GM15510 (cell line): ENCODE results near the gene PXT1.

Experiments
- POLR2A ChIP-seq: IDR thresholded peaks from 3 replicates; pipeline ENCODE4 v1.6.1; 2011; ENCODE audit warnings: borderline replicate concordance; ENCODE audit not compliant: insufficient read length; ENCODE audit errors: extremely low read depth

The PXT1 gene

GRCh38 chr6:36350082-36350481 is 92.6 kb downstream of the PXT1 start:
- TF ChIP-seq POLR2A: no peak

DNA sequence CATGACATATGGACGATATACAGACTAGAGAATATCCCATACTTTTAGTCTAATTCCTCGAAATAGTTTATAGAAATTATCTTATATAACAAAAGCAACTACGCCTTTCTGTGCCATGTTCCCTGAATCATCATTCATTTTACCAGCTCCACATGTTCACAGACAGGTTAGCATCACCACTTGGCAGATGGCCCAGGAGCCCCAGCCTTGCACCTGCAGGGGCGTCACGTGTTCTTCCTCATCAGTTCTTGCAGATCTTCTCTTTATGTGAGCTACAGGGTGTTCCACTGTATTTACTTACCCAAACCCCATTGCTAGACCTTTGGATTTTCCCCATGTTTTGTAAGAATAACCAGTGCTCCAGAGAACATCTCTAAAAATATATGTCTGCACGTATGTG is 93.4 kb downstream of the PXT1 start:
- TF ChIP-seq POLR2A: no peak

DNA sequence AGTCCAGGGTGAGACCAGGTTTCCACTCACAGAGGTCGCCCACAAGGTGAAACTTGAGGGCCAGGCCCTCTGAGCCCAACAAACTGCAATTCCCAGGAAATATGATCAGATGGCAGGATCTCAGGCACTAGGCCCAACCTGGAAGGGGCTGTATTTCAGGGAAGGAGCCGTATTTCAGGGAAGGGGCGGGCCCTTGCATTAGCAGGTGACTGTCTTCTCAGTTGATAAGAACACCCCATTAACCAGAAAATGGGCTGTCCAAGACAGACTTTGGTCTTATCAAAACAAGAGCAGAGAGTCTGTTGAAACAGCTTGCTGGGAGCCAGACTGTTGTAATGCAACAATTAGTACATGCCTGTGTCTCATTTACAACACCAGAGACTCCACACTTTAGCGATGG is 95.0 kb downstream of the PXT1 start:
- TF ChIP-seq POLR2A: no peak

DNA sequence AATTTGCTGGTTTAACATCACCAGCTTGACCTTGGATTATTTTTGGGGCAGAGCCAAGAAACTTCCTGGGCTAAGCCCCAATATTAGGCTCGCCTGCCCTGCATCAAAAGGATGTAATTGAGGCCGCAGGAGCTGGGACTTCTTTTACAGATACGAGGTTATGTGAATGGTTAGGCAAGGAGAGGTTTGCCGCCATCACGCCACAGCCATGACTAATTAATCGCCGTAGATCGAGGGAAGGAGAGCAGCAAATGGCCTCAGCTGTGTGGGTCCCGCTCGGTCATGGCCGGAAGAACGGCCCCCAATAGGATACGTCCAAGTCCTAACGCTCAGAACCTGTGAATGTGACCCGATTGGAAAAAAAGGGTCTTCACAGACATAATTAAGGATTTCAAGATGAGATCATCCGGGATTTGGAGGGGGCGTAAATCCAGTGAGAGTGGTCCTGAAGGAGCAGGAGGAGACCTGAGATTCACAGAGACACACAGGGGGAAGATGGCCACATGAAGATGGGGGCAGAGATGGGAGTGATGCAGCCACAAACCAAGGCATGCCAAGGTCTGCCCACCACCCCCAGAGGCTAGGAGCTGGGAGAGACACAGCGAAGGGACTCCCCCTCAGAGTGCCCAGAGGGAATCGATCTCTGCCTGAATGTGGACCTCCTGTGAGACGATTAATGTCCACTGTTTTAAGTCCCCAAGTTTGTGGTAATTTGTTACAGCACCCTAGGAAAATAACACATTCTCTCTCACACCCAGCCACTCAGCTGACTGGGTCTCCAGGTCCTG is 96.0 kb downstream of the PXT1 start:
- TF ChIP-seq POLR2A: no peak

DNA sequence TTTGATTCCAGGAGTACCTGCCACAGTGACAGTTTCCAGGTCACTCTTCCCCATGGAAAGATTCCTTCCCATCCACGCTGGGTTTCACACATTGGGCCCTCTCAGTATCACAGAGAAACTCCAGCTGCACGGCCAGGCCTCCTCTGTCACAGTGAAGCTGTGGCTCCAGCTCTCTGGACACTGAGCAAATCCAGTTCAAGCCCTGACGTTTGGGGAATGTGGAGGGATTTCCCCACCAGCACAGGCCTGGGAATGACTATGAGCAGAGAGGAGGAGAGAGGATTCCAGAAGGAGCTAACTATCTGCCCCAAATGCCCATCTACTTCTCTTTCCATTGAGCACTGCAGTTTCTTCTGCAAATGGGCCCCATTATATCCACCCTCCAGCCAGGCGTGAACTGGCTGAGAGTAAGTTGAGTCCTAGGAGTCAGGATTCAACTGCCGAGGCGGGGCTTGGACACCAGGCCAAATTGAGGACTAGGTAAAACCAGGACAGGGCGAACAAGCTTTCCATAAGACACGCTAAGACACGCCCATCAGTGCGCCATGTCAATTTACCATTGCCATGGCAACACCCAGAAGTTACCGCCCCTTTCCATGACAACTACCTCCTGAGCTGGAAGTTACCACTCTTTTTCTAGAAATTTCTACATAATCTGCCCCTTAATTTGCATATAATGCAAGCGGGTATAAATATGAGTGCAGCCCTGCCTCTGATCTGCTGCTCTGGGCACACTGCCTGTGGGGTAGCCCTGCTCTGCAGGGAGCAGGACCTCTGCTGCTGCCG is 96.8 kb downstream of the PXT1 start:
- no peak for TF ChIP-seq POLR2A

DNA sequence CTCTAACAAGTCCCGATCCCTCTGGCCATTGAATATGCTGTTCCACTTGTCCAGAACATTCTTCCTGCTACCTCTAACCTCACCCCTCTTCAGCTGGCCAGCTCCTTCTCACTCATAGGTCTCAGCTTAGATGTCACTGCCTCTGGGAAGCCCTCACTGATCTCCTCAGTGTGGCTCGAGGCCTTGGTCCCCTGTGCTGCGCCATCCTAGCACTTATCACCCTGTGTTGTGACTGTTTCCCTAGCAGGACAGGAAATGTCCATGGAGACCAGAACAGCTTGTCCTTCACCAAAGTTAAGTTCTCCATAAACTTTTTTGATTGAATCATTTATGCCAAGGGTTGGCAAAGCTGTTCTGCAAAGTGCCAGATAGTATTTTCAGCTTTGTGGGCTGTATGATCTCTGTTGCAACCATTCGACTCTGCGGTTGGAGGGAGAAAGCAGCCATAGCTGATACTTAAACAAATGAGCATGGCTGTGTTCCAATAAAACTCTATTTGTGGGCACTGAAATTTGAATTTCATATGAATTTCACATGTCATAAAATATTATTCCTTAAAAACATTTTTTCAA is 99.5 kb downstream of the PXT1 start:
- no peak for TF ChIP-seq POLR2A

- TF ChIP-seq POLR2A: no peak
These were observed 101.8 kb downstream of the PXT1 start for GRCh38 chr6:36340618-36341454.
